ENCODE measurements around the gene CCDC171. TPM values are rescaled to one million over a fixed set of nuclear protein-coding genes. Genes with fewer than 3 reads are reported as not detected.

CCDC171 gene
- total and polyA plus RNA-seq, 2 experiments from 2014 or later, result 4.4 to 5.1 TPM

DNA sequence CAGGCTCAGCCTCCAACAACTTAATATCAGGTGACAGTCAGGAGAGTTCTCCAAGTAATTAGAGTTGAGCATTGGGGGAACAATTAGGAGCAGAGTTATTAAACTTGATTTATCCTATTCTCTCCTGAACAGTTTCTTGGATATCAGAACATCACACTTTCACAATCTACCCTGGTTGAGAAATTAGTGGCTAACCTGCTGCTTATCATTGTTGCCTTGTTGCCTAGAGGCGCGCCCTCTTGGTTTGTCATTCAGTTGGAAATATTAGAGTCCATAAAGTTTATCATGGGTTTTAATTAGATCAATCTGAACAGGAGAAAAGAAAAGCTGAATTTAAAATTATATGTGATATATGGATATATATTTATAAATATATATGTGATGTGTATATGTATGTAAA lies 291.1 kb downstream of the CCDC171 start (continued):
- TF ChIP-seq, protein P1, sequence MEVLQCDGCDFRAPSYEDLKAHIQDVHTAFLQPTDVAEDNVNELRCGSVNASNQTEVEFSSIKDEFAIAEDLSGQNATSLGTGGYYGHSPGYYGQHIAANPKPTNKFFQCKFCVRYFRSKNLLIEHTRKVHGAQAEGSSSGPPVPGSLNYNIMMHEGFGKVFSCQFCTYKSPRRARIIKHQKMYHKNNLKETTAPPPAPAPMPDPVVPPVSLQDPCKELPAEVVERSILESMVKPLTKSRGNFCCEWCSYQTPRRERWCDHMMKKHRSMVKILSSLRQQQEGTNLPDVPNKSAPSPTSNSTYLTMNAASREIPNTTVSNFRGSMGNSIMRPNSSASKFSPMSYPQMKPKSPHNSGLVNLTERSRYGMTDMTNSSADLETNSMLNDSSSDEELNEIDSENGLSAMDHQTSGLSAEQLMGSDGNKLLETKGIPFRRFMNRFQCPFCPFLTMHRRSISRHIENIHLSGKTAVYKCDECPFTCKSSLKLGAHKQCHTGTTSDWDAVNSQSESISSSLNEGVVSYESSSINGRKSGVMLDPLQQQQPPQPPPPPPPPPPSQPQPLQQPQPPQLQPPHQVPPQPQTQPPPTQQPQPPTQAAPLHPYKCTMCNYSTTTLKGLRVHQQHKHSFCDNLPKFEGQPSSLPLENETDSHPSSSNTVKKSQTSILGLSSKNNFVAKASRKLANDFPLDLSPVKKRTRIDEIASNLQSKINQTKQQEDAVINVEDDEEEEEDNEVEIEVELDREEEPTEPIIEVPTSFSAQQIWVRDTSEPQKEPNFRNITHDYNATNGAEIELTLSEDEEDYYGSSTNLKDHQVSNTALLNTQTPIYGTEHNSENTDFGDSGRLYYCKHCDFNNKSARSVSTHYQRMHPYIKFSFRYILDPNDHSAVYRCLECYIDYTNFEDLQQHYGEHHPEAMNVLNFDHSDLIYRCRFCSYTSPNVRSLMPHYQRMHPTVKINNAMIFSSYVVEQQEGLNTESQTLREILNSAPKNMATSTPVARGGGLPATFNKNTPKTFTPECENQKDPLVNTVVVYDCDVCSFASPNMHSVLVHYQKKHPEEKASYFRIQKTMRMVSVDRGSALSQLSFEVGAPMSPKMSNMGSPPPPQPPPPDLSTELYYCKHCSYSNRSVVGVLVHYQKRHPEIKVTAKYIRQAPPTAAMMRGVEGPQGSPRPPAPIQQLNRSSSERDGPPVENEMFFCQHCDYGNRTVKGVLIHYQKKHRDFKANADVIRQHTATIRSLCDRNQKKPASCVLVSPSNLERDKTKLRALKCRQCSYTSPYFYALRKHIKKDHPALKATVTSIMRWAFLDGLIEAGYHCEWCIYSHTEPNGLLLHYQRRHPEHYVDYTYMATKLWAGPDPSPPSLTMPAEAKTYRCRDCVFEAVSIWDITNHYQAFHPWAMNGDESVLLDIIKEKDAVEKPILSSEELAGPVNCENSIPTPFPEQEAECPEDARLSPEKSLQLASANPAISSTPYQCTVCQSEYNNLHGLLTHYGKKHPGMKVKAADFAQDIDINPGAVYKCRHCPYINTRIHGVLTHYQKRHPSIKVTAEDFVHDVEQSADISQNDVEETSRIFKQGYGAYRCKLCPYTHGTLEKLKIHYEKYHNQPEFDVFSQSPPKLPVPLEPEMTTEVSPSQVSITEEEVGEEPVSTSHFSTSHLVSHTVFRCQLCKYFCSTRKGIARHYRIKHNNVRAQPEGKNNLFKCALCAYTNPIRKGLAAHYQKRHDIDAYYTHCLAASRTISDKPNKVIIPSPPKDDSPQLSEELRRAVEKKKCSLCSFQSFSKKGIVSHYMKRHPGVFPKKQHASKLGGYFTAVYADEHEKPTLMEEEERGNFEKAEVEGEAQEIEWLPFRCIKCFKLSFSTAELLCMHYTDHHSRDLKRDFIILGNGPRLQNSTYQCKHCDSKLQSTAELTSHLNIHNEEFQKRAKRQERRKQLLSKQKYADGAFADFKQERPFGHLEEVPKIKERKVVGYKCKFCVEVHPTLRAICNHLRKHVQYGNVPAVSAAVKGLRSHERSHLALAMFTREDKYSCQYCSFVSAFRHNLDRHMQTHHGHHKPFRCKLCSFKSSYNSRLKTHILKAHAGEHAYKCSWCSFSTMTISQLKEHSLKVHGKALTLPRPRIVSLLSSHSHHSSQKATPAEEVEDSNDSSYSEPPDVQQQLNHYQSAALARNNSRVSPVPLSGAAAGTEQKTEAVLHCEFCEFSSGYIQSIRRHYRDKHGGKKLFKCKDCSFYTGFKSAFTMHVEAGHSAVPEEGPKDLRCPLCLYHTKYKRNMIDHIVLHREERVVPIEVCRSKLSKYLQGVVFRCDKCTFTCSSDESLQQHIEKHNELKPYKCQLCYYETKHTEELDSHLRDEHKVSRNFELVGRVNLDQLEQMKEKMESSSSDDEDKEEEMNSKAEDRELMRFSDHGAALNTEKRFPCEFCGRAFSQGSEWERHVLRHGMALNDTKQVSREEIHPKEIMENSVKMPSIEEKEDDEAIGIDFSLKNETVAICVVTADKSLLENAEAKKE (CRISPR knock-in tag; IDR thresholded peaks at IDR 0.05), result no peak

- DNase-seq (ENCODE audit: low spot score), result no peak
- Histone ChIP-seq H3K4me1 (ENCODE audit: insufficient read depth) (no peaks in the 10 kb centered on the region), H3K9me2 (ENCODE audit: insufficient read depth) (no peaks in the 10 kb centered on the region), H3K79me2 (replicated peaks; ENCODE audit: insufficient read depth) (no peaks in the 10 kb centered on the region), H3K27me3 (ENCODE audit: insufficient read depth) (no peaks in the 10 kb centered on the region), H3K36me3 (ENCODE audit: insufficient read depth) (no peaks in the 10 kb centered on the region), H2AFZ (no peak overlapping the region), H4K20me1 (replicated peaks; ENCODE audit: insufficient read depth) (no peaks in the 10 kb centered on the region), H3K4me3 (no peak overlapping the region), H3K4me2 (no peak overlapping the region), H3K27ac (ENCODE audit: low read depth) (no peak overlapping the region), H3F3A (replicated peaks; ENCODE audit: low read depth) (no peaks in the 10 kb centered on the region)
- Mint-ChIP-seq H3K36me3 (ENCODE audit: low read depth) (no peaks in the 10 kb centered on the region), H3K9me3 (no peaks in the 10 kb centered on the region), H3K4me1 (peaks cover 2% of the 10 kb centered on the region; the same call in 2 of the 3 replicates), H3K27me3 (ENCODE audit: insufficient read depth, low read depth, poor library complexity) (no peaks in the 10 kb centered on the region), H3K4me3 (no peak overlapping the region), H3K27ac (no peak overlapping the region)
- ATAC-seq, result no peak
- no peak for TF ChIP-seq POLR2AphosphoS5 (IDR thresholded peaks at IDR 0.05; ENCODE audit: low read depth)
- no peak for TF ChIP-seq NANOG (IDR thresholded peaks at IDR 0.05; ENCODE audit: borderline replicate concordance)
- TF ChIP-seq EZH2 (IDR thresholded peaks at IDR 0.05; ENCODE audit: low read depth, unreplicated experiment), result no peak
- no peak for TF ChIP-seq EZH2phosphoT487 (IDR thresholded peaks at IDR 0.05; ENCODE audit: unreplicated experiment)
- TF ChIP-seq, protein P1 (CRISPR knock-in tag; IDR thresholded peaks at IDR 0.05), result no peak
- no peak for TF ChIP-seq ZNF331 (CRISPR knock-in tag; IDR thresholded peaks at IDR 0.05; ENCODE audit: low read depth)
These were observed 293.8 kb downstream of the CCDC171 start for GRCh38 chr9:15846611-15847010.

Measured in GM23338 (cell line).